Activated naive CD8-positive, alpha-beta T cell treated with anti-CD3 and anti-CD28 coated beads, Interleukin-2, amount 50 U/mL, for 24 hours (primary cell): ENCODE results near the gene DACT3.
A peak's percentile ranks its signal among the peaks of the same experiment; 100 is the strongest.

ENCODE experiments used
- ATAC-seq: fragments of 150-1000 bp; cut with Tn5 transposase; one replicate; pipeline ENCODE4 v1.10.0; 2021
- DNase-seq: peaks from one replicate; pipeline ENCODE4 v3.0.0; 2021
- H3K27ac Mint-ChIP-seq: one replicate; pipeline ENCODE4 v1.8.0; 2021; ENCODE audit warnings: mild to moderate bottlenecking, mixed read lengths
- H3K27me3 Mint-ChIP-seq: one replicate; pipeline ENCODE4 v1.8.0; 2021; ENCODE audit warnings: mixed read lengths
- H3K36me3 Mint-ChIP-seq: one replicate; pipeline ENCODE4 v1.8.0; 2021; ENCODE audit warnings: low read depth, mixed read lengths
- H3K4me1 Mint-ChIP-seq: one replicate; pipeline ENCODE4 v1.8.0; 2021; ENCODE audit warnings: mixed read lengths
- H3K4me3 Mint-ChIP-seq: one replicate; pipeline ENCODE4 v1.8.0; 2021; ENCODE audit warnings: mild to moderate bottlenecking, moderate library complexity, mixed read lengths
- H3K9me3 Mint-ChIP-seq: one replicate; pipeline ENCODE4 v1.8.0; 2021; ENCODE audit warnings: mixed read lengths

DACT3 gene

GRCh38 chr19:46606019-46606418, 55.0 kb downstream of the DACT3 start:
- H3K4me3 Mint-ChIP-seq: peak overlapping the region; percentile 11
- H3K36me3 Mint-ChIP-seq: peaks cover 65% of the 10 kb centered on the region
- DNase-seq (no peak), ATAC-seq (no peak)
- H3K27me3 Mint-ChIP-seq: no peaks in the 10 kb centered on the region
- H3K9me3 Mint-ChIP-seq: no peaks in the 10 kb centered on the region
- peaks cover 55% of the 10 kb centered on the region for H3K4me1 Mint-ChIP-seq
- H3K27ac Mint-ChIP-seq: peak overlapping the region; percentile 60

GRCh38 chr19:46605356-46605821, 55.6 kb downstream of the DACT3 start:
- H3K27me3 Mint-ChIP-seq: no peaks in the 10 kb centered on the region
- ATAC-seq: no peak
- peaks cover 60% of the 10 kb centered on the region for H3K36me3 Mint-ChIP-seq
- peak overlapping the region; percentile 60 for H3K27ac Mint-ChIP-seq
- no peak for DNase-seq
- H3K9me3 Mint-ChIP-seq: no peaks in the 10 kb centered on the region
- H3K4me3 Mint-ChIP-seq: peak overlapping the region; percentile 11
- H3K4me1 Mint-ChIP-seq: peaks cover 52% of the 10 kb centered on the region

- Mint-ChIP-seq H3K27ac (no peak overlapping the region), H3K4me1 (peaks cover 52% of the 10 kb centered on the region), H3K9me3 (no peaks in the 10 kb centered on the region), H3K27me3 (no peaks in the 10 kb centered on the region), H3K4me3 (no peak overlapping the region), H3K36me3 (peaks cover 56% of the 10 kb centered on the region)
- ATAC-seq (no peak), DNase-seq (no peak)
These were observed 56.1 kb downstream of the DACT3 start for GRCh38 chr19:46604781-46605355.

GRCh38 chr19:46603752-46604231, 57.2 kb downstream of the DACT3 start:
- peak overlapping the region; percentile 97 for H3K4me3 Mint-ChIP-seq
- peak overlapping the region; percentile 100 for H3K27ac Mint-ChIP-seq

GRCh38 chr19:46603195-46603637, 57.8 kb downstream of the DACT3 start:
- Mint-ChIP-seq H3K27me3 (no peaks in the 10 kb centered on the region), H3K36me3 (peaks cover 42% of the 10 kb centered on the region), H3K9me3 (peaks cover 9% of the 10 kb centered on the region), H3K27ac (peak overlapping the region; percentile 100), H3K4me1 (peaks cover 40% of the 10 kb centered on the region), H3K4me3 (peak overlapping the region; percentile 97)
- DNase-seq (no peak), ATAC-seq (no peak)

More at GRCh38 chr19:46603752-46604231, 57.2 kb downstream of the DACT3 start:
- Mint-ChIP-seq H3K4me1 (peaks cover 43% of the 10 kb centered on the region), H3K36me3 (peaks cover 45% of the 10 kb centered on the region), H3K27me3 (no peaks in the 10 kb centered on the region), H3K9me3 (peaks cover 3% of the 10 kb centered on the region)
- DNase-seq (no peak), ATAC-seq (no peak)

GRCh38 chr19:46602392-46603194, 58.4 kb downstream of the DACT3 start:
- ATAC-seq: peak; percentile 76
- H3K36me3 Mint-ChIP-seq: peaks cover 36% of the 10 kb centered on the region
- peak overlapping the region; percentile 100 for H3K27ac Mint-ChIP-seq
- H3K27me3 Mint-ChIP-seq: no peaks in the 10 kb centered on the region
- H3K4me1 Mint-ChIP-seq: peaks cover 37% of the 10 kb centered on the region
- peaks cover 13% of the 10 kb centered on the region for H3K9me3 Mint-ChIP-seq
- H3K4me3 Mint-ChIP-seq: peak overlapping the region; percentile 97
- peak; percentile 74 for DNase-seq

- peak within 1 kb of the TSS; percentile 100 for H3K27ac Mint-ChIP-seq
- H3K4me3 Mint-ChIP-seq: peak within 1 kb of the TSS; percentile 97
- no peak for DNase-seq
- no peak for ATAC-seq
- peaks cover 38% of the 10 kb centered on the region for H3K4me1 Mint-ChIP-seq
- H3K36me3 Mint-ChIP-seq: peaks cover 30% of the 10 kb centered on the region
- no peaks in the 10 kb centered on the region for H3K27me3 Mint-ChIP-seq
- peaks cover 13% of the 10 kb centered on the region for H3K9me3 Mint-ChIP-seq
These were observed 59.4 kb downstream of the DACT3 start, which contains the start of gene CALM3 for GRCh38 chr19:46601318-46602224. CALM3 (plus strand) TSS chr19:46601330; CDS start chr19:46601435, 105 bp downstream.

- DNase-seq (peak; percentile 99), ATAC-seq (peak; percentile 76)
- Mint-ChIP-seq H3K9me3 (peaks cover 13% of the 10 kb centered on the region), H3K4me1 (peaks cover 31% of the 10 kb centered on the region), H3K36me3 (peaks cover 22% of the 10 kb centered on the region), H3K27me3 (no peaks in the 10 kb centered on the region), H3K27ac (peak overlapping the region; percentile 100), H3K4me3 (peak overlapping the region; percentile 97)
These were observed 60.3 kb downstream of the DACT3 start for GRCh38 chr19:46600384-46601317.

GRCh38 chr19:46599716-46600373, 61.1 kb downstream of the DACT3 start:
- Mint-ChIP-seq H3K27me3 (no peaks in the 10 kb centered on the region), H3K4me3 (peak overlapping the region; percentile 97), H3K9me3 (peaks cover 13% of the 10 kb centered on the region), H3K4me1 (peaks cover 31% of the 10 kb centered on the region), H3K27ac (peak overlapping the region; percentile 100), H3K36me3 (peaks cover 16% of the 10 kb centered on the region)
- DNase-seq: no peak
- no peak for ATAC-seq

- H3K27me3 Mint-ChIP-seq: no peaks in the 10 kb centered on the region
- no peak overlapping the region for H3K4me3 Mint-ChIP-seq
- DNase-seq (no peak), ATAC-seq (no peak)
- peaks cover 13% of the 10 kb centered on the region for H3K9me3 Mint-ChIP-seq
- peaks cover 21% of the 10 kb centered on the region for H3K4me1 Mint-ChIP-seq
- no peak overlapping the region for H3K27ac Mint-ChIP-seq
- H3K36me3 Mint-ChIP-seq: peaks cover 13% of the 10 kb centered on the region
These were observed 62.5 kb downstream of the DACT3 start for GRCh38 chr19:46598372-46598917.
